Myocyte (in vitro differentiated cells): ENCODE data around the gene TPK1. TPM values are rescaled to one million over a fixed set of nuclear protein-coding genes. Genes with fewer than 3 reads are reported as not detected.
"Not testable (repeated sequence)": the region's sequence is repeated elsewhere in the genome, so short reads cannot be mapped to it uniquely, and the experiment has no call there.

Experiments
- DNase-seq: peaks from one replicate; pipeline ENCODE4 v3.0.0-alpha.2; 2012; ENCODE audit warnings: low read depth
- total RNA-seq: library from RNA; depleted of rRNA; stranded (reverse); fragments of >200 nt; gene quantifications from 2 replicates; pipeline ENCODE4 v1.2.3, GENCODE V29; 2014

TPK1 gene
- total RNA-seq, 1 donor from 2014 or later, result 2.3 TPM

GRCh38 chr7:144824360-144824759, 11.5 kb downstream of the TPK1 start:
- peak; percentile 79 for DNase-seq

GRCh38 chr7:144822223-144822622, 13.6 kb downstream of the TPK1 start:
- DNase-seq, result no peak

GRCh38 chr7:144821067-144821466, 14.8 kb downstream of the TPK1 start:
- DNase-seq, result no peak

GRCh38 chr7:144820552-144820951, 15.3 kb downstream of the TPK1 start:
- DNase-seq, result no peak

GRCh38 chr7:144819566-144819965, 16.3 kb downstream of the TPK1 start:
- DNase-seq, result no peak

GRCh38 chr7:144818511-144818910, 17.3 kb downstream of the TPK1 start:
- peak; percentile 64 for DNase-seq

GRCh38 chr7:144817001-144817400, 18.9 kb downstream of the TPK1 start:
- DNase-seq, result no peak

GRCh38 chr7:144814299-144814698, 21.6 kb downstream of the TPK1 start:
- DNase-seq, result no peak

GRCh38 chr7:144812379-144813283, 23.2 kb downstream of the TPK1 start:
- DNase-seq, result no peak

GRCh38 chr7:144805627-144806239, 30.1 kb downstream of the TPK1 start:
- DNase-seq, result no peak

- DNase-seq, result not testable (repeated sequence)
Measured at GRCh38 chr7:144800678-144801436, 35.0 kb downstream of the TPK1 start.

- DNase-seq, result no peak
Measured at GRCh38 chr7:144796919-144797318, 38.9 kb downstream of the TPK1 start.

- DNase-seq, result no peak
Measured at GRCh38 chr7:144792050-144792449, 43.8 kb downstream of the TPK1 start.

- DNase-seq, result no peak
Measured at GRCh38 chr7:144791488-144791887, 44.4 kb downstream of the TPK1 start.

GRCh38 chr7:144787127-144787526, 48.7 kb downstream of the TPK1 start:
- DNase-seq, result no peak

GRCh38 chr7:144786522-144786921, 49.3 kb downstream of the TPK1 start:
- DNase-seq, result no peak

GRCh38 chr7:144786079-144786478, 49.8 kb downstream of the TPK1 start:
- DNase-seq, result no peak

- no peak for DNase-seq
Measured at GRCh38 chr7:144785521-144785920, 50.3 kb downstream of the TPK1 start.

- DNase-seq, result peak; percentile 26
Measured at GRCh38 chr7:144784943-144785342, 50.9 kb downstream of the TPK1 start.

- no peak for DNase-seq
Measured at GRCh38 chr7:144784441-144784840, 51.4 kb downstream of the TPK1 start.

- no peak for DNase-seq
Measured at GRCh38 chr7:144782883-144783282, 53.0 kb downstream of the TPK1 start.

GRCh38 chr7:144780071-144780608, 55.7 kb downstream of the TPK1 start:
- DNase-seq, result no peak
